HCT116 (cell line): ENCODE measurements around the gene GALNT18. TPM values are rescaled to one million over a fixed set of nuclear protein-coding genes. Genes with fewer than 3 reads are reported as not detected.

ENCODE experiments used
- ATAC-seq: fragments of 200-7000 bp; cut with Tn5 transposase; 2 replicates; pipeline ENCODE4 v1.9.1; 2020; ENCODE audit warnings: mild to moderate bottlenecking, moderate library complexity
- BruUV-seq: library from RNA; stranded (reverse); fragments of 400-500 nt; replicated peaks from 2 replicates; lab custom pipeline; 2021; lab: Mats Ljungman, UMichigan
- CTCF ChIA-PET: fragments of 300-600 bp; sonication (Branson Sonifier 250); formaldehyde crosslinking; loops from one replicate; lab custom pipeline; 2021; ENCODE audit warnings: antibody characterized with exemption; lab: Charles Lee
- POLR2A ChIA-PET: fragments of 300-600, 350-600 bp; sonication (Branson Sonifier 250); formaldehyde crosslinking; loops from one replicate; lab custom pipeline; 2021; ENCODE audit warnings: antibody characterized with exemption; lab: Charles Lee
- RAD21 ChIA-PET, 2 experiments: fragments of 300-600 bp; sonication (Branson Sonifier 250); formaldehyde crosslinking; loops; one replicate each; lab custom pipeline; 2023; ENCODE audit warnings: low total read pairs in 2 of 2; ENCODE audit not compliant: uncharacterized antibody in 2 of 2, unreplicated experiment in 2 of 2, low non-redundant PET in 1 of 2; lab: Charles Lee
- DNase-seq: peaks from one replicate; pipeline ENCODE4 v3.0.0-alpha.2; 2010; ENCODE audit warnings: low read depth, low spot score
- H2AFZ ChIP-seq: fragments of 200-600 bp; shearing (Covaris generic), sonication (generic); 2 replicates; pipeline ENCODE4 v1.6.1; 2017; ENCODE audit warnings: low read depth, mixed run types, mixed read lengths, antibody characterized with exemption, low read length; ENCODE audit not compliant: poor library complexity, severe bottlenecking
- H3K27ac ChIP-seq: 2 replicates; pipeline ENCODE4 v1.5.1; 2012; ENCODE audit warnings: low read depth, low read length
- H3K27me3 ChIP-seq: fragments of 200-600 bp; sonication (generic); 2 replicates; pipeline ENCODE4 v1.6.1; 2016; ENCODE audit warnings: mixed run types, low read length, mixed read lengths; ENCODE audit not compliant: insufficient read depth
- H3K36me3 ChIP-seq, 2 experiments: fragments of 200-500 bp in 1 of 2; fragments of 200-600 bp in 1 of 2; sonication (Bioruptor generic) in 1 of 2; sonication (generic) in 1 of 2; 2 replicates each; pipeline versions ENCODE4 v1.5.1 to v1.6.1; 2014 to 2016; ENCODE audit warnings: low read length in 2 of 2, inconsistent platforms in 1 of 2, mixed read lengths in 1 of 2, mixed run types in 1 of 2; ENCODE audit not compliant: insufficient read depth in 2 of 2, control insufficient read depth in 1 of 2
- H3K4me1 ChIP-seq, 2 experiments: fragments of 200-600 bp in 1 of 2; sonication (generic) in 1 of 2; 2 replicates each; pipeline versions ENCODE4 v1.5.1 to v1.6.1; 2012 to 2017; ENCODE audit warnings: low read length in 2 of 2, inconsistent platforms in 1 of 2, mild to moderate bottlenecking in 1 of 2, mixed read lengths in 1 of 2, mixed run types in 1 of 2, moderate library complexity in 1 of 2; ENCODE audit not compliant: insufficient read depth in 2 of 2, control insufficient read depth in 1 of 2
- H3K4me2 ChIP-seq: fragments of 200-600 bp; sonication (generic); 2 replicates; pipeline ENCODE4 v1.6.1; 2017; ENCODE audit warnings: mixed run types, low read length, mixed read lengths
- H3K4me3 ChIP-seq, 2 experiments: fragments of 200-600 bp in 1 of 2; sonication (generic) in 1 of 2; replicated peaks in 1 of 2; 2 replicates each; pipeline ENCODE4 v1.5.1; 2011 to 2016; ENCODE audit warnings: low read length in 2 of 2, control low read depth in 1 of 2, low read depth in 1 of 2, mild to moderate bottlenecking in 1 of 2, mixed read lengths in 1 of 2, mixed run types in 1 of 2
- H3K79me2 ChIP-seq: fragments of 200-600 bp; sonication (generic); 2 replicates; pipeline ENCODE4 v1.6.1; 2017; ENCODE audit warnings: mild to moderate bottlenecking, mixed run types, low read length, moderate library complexity, mixed read lengths; ENCODE audit not compliant: insufficient read depth
- H3K9ac ChIP-seq: fragments of 200-600 bp; sonication (generic); 2 replicates; pipeline ENCODE4 v1.6.1; 2016; ENCODE audit warnings: low read length, mixed read lengths
- H3K9me2 ChIP-seq: fragments of 200-600 bp; sonication (generic), shearing (Covaris generic); 2 replicates; pipeline ENCODE4 v1.6.1; 2017; ENCODE audit warnings: mixed run types, mild to moderate bottlenecking, moderate library complexity; ENCODE audit not compliant: insufficient read depth
- H3K9me3 ChIP-seq, 2 experiments: fragments of 200-500 bp in 1 of 2; fragments of 200-600 bp in 1 of 2; sonication (Bioruptor generic) in 1 of 2; sonication (generic) in 1 of 2; 2 replicates each; pipeline ENCODE4 v1.6.1; 2014 to 2017; ENCODE audit warnings: low read length in 2 of 2, mixed read lengths in 2 of 2, inconsistent platforms in 1 of 2, low read depth in 1 of 2, mild to moderate bottlenecking in 1 of 2, mixed run types in 1 of 2, moderate library complexity in 1 of 2; ENCODE audit not compliant: control insufficient read depth in 1 of 2, insufficient read depth in 1 of 2
- H4K20me1 ChIP-seq: fragments of 200-600 bp; sonication (generic), shearing (Covaris generic); 2 replicates; pipeline ENCODE4 v1.6.1; 2017; ENCODE audit warnings: mixed run types, mild to moderate bottlenecking, moderate library complexity; ENCODE audit not compliant: insufficient read depth
- ATF3 ChIP-seq: IDR thresholded peaks from 2 replicates; pipeline ENCODE4 v1.6.1; 2012
- CTCF ChIP-seq, 3 experiments: fragments of 200-600 bp in 1 of 3; sonication (generic) in 1 of 3; IDR thresholded peaks in 2 of 3; conservative IDR thresholded peaks in 1 of 3; 2 replicates each; pipeline ENCODE4 v1.5.1; 2012 to 2017; ENCODE audit warnings: low read depth in 2 of 3, low read length in 2 of 3, antibody characterized with exemption in 1 of 3, borderline replicate concordance in 1 of 3, control low read depth in 1 of 3, mild to moderate bottlenecking in 1 of 3, mixed read lengths in 1 of 3, mixed run types in 1 of 3, moderate library complexity in 1 of 3; ENCODE audit not compliant: insufficient read depth in 1 of 3
- ELF1 ChIP-seq: IDR thresholded peaks from 2 replicates; pipeline ENCODE4 v1.6.1; 2012; ENCODE audit warnings: low read depth, borderline replicate concordance
- EZH2 ChIP-seq: fragments of 200-600 bp; sonication (generic); IDR thresholded peaks from 2 replicates; pipeline ENCODE4 v1.6.1; 2017; ENCODE audit warnings: antibody characterized with exemption, mixed run types
- EZH2phosphoT487 ChIP-seq: fragments of 200-600 bp; IDR thresholded peaks from 2 replicates; pipeline ENCODE4 v1.6.1; 2018; ENCODE audit warnings: antibody characterized with exemption, borderline replicate concordance
- FOSL1 ChIP-seq: IDR thresholded peaks from 2 replicates; pipeline ENCODE4 v1.6.1; 2012; ENCODE audit warnings: low read depth
- MAX ChIP-seq: IDR thresholded peaks from 2 replicates; pipeline ENCODE4 v1.6.1; 2012
- POLR2AphosphoS5 ChIP-seq: IDR thresholded peaks from 2 replicates; pipeline ENCODE4 v1.6.1; 2011; ENCODE audit warnings: mild to moderate bottlenecking, low read depth, low read length, moderate library complexity
- REST ChIP-seq: IDR thresholded peaks from 2 replicates; pipeline ENCODE4 v1.6.1; 2012; ENCODE audit warnings: low read depth
- SRF ChIP-seq: IDR thresholded peaks from 2 replicates; pipeline ENCODE4 v1.6.1; 2012; ENCODE audit warnings: low read depth
- ZFX ChIP-seq: fragments of 450-650 bp; IDR thresholded peaks from 2 replicates; pipeline ENCODE4 v1.6.1; 2017
- ZNF274 ChIP-seq: fragments of 200-500 bp; sonication (Bioruptor generic); IDR thresholded peaks from 2 replicates; pipeline ENCODE4 v1.6.1; 2014; ENCODE audit warnings: mild to moderate bottlenecking, low read depth, low read length, inconsistent platforms
- intact Hi-C: fragments of 100-400 bp; cut with micrococcal nuclease; formaldehyde crosslinking; loops from 2 replicates; pipeline ENCODE4 v1.10.0; 2022
- total RNA-seq: library from RNA; stranded (reverse); gene quantifications from one replicate; pipeline ENCODE4 v1.2.1, GENCODE V29; 2021; ENCODE audit not compliant: unreplicated experiment

Gene GALNT18
- total RNA-seq, 1 experiment from 2014 or later, result 19.9 TPM

- BruUV-seq, result no TSS peak
- no peak overlapping the region for H3K4me3 ChIP-seq
- intact Hi-C loops, result no loop called here
- no peak for ATAC-seq
- H3K9me2 ChIP-seq, result no peaks in the 10 kb centered on the region
- no peaks in the 10 kb centered on the region for H3K9me3 ChIP-seq
- no peak overlapping the region for H2AFZ ChIP-seq
- H3K4me2 ChIP-seq, result no peak overlapping the region
- TF ChIP-seq ATF3 (no peak), CTCF (IDR thresholded peaks at IDR 0.05 in 2 of 3, conservative IDR thresholded peaks at IDR 0.05 in 1 of 3; ENCODE audit: borderline replicate concordance in 1 of 3, insufficient read depth in 1 of 3, low read depth in 2 of 3, low read length in 2 of 3) (no peak), SRF (no peak), MAX (no peak), FOSL1 (no peak)
- H3K36me3 ChIP-seq, result no peaks in the 10 kb centered on the region
- no peak for DNase-seq
- POLR2A ChIA-PET, result no interaction called here
- no peaks in the 10 kb centered on the region for H3K4me1 ChIP-seq
- H3K79me2 ChIP-seq, result no peaks in the 10 kb centered on the region
- no peak overlapping the region for H3K9ac ChIP-seq
- H3K27me3 ChIP-seq, result no peaks in the 10 kb centered on the region
- RAD21 ChIA-PET, result no interaction called here
- no peaks in the 10 kb centered on the region for H4K20me1 ChIP-seq
- no peak overlapping the region for H3K27ac ChIP-seq
- CTCF ChIA-PET, result no interaction called here
Measured at GRCh38 chr11:11344045-11344444, 277.8 kb downstream of the GALNT18 start.

- CTCF ChIA-PET, result no interaction called here
- no TSS peak for BruUV-seq
Measured at GRCh38 chr11:11338304-11338703, 283.5 kb downstream of the GALNT18 start.

More at GRCh38 chr11:11338304-11338703, 283.5 kb downstream of the GALNT18 start:
- no peak overlapping the region for H2AFZ ChIP-seq
- H3K9me3 ChIP-seq, result no peaks in the 10 kb centered on the region
- TF ChIP-seq ZNF274 (no peak), POLR2AphosphoS5 (no peak), FOSL1 (no peak), ZFX (no peak), ELF1 (no peak), EZH2 (no peak), REST (no peak), ATF3 (no peak), MAX (no peak), EZH2phosphoT487 (no peak)
- H3K4me2 ChIP-seq, result no peak overlapping the region
- POLR2A ChIA-PET, result no interaction called here
- no peak for ATAC-seq
- intact Hi-C loops, result loop anchor here (10.0 kb wide), 1 partner anchor 446 kb away; no protein-coding TSS in a partner anchor
- H3K4me1 ChIP-seq, result no peaks in the 10 kb centered on the region
- H3K9me2 ChIP-seq, result no peaks in the 10 kb centered on the region
- no peaks in the 10 kb centered on the region for H3K27me3 ChIP-seq
- H3K4me3 ChIP-seq, result no peak overlapping the region
- no peak overlapping the region for H3K9ac ChIP-seq
- H3K27ac ChIP-seq, result no peak overlapping the region
- no peaks in the 10 kb centered on the region for H3K79me2 ChIP-seq
- RAD21 ChIA-PET, result no interaction called here
- no peaks in the 10 kb centered on the region for H3K36me3 ChIP-seq
- no peak for DNase-seq
- no peaks in the 10 kb centered on the region for H4K20me1 ChIP-seq
